SIG-M5 treated with dmso at 0.1 percent for 504 hours (cell line): ENCODE results near the gene ITGA11.

Experiments used
- DNase-seq: peaks from one replicate; lab custom pipeline; 2025; ENCODE audit not compliant: unreplicated experiment; lab: John Stamatoyannopoulos, UW

Gene ITGA11

GRCh38 chr15:68447209-68447608, 15.2 kb upstream of the ITGA11 start:
- DNase-seq: no peak

GRCh38 chr15:68445351-68445750, 13.4 kb upstream of the ITGA11 start:
- no peak for DNase-seq

- DNase-seq: no peak
Observed at GRCh38 chr15:68444336-68444735, 12.4 kb upstream of the ITGA11 start.

- DNase-seq: no peak
Observed at GRCh38 chr15:68442903-68443302, 10.9 kb upstream of the ITGA11 start.

- no peak for DNase-seq
Observed at GRCh38 chr15:68442041-68442440, 10.1 kb upstream of the ITGA11 start.

- DNase-seq: no peak
Observed at GRCh38 chr15:68441045-68441743, 9.2 kb upstream of the ITGA11 start.

- no peak for DNase-seq
Observed at GRCh38 chr15:68440136-68440535, 8.2 kb upstream of the ITGA11 start.

- DNase-seq: no peak
Observed at GRCh38 chr15:68439506-68439905, 7.5 kb upstream of the ITGA11 start.

- DNase-seq: no peak
Observed at GRCh38 chr15:68436680-68437079, 4.7 kb upstream of the ITGA11 start.

GRCh38 chr15:68435966-68436365, 4.0 kb upstream of the ITGA11 start:
- no peak for DNase-seq

- DNase-seq: no peak
Observed at GRCh38 chr15:68434021-68434420, 2.1 kb upstream of the ITGA11 start.

GRCh38 chr15:68433551-68433950, 1.6 kb upstream of the ITGA11 start:
- DNase-seq: no peak

GRCh38 chr15:68432441-68433064, 590 bp upstream of the ITGA11 start:
- no peak for DNase-seq

GRCh38 chr15:68431037-68431791, 749 bp downstream of the ITGA11 start:
- no peak for DNase-seq

- no peak for DNase-seq
Observed at GRCh38 chr15:68430471-68431036, 1.4 kb downstream of the ITGA11 start.

GRCh38 chr15:68429691-68430470, 2.1 kb downstream of the ITGA11 start:
- no peak for DNase-seq

GRCh38 chr15:68428431-68428940, 3.5 kb downstream of the ITGA11 start:
- DNase-seq: no peak

GRCh38 chr15:68427963-68428362, 4.0 kb downstream of the ITGA11 start:
- DNase-seq: no peak

GRCh38 chr15:68427366-68427765, 4.6 kb downstream of the ITGA11 start:
- no peak for DNase-seq

GRCh38 chr15:68426116-68426515, 5.8 kb downstream of the ITGA11 start:
- DNase-seq: no peak
